IMR-90 (cell line): Measurements from ENCODE around the gene PLXNB1.
"Not testable (repeated sequence)": the region's sequence is repeated elsewhere in the genome, so short reads cannot be mapped to it uniquely, and the experiment has no call there.

Experiments used
- CEBPB ChIP-seq: IDR thresholded peaks from 2 replicates; pipeline ENCODE4 v1.6.1; 2012; ENCODE audit warnings: low read depth, low read length, improper control_type of control experiment
- CTCF ChIP-seq: conservative IDR thresholded peaks from 2 replicates; pipeline ENCODE4 v1.5.1; 2012; ENCODE audit warnings: mild to moderate bottlenecking, low read depth, low read length, improper control_type of control experiment
- MAZ ChIP-seq: IDR thresholded peaks from 2 replicates; pipeline ENCODE4 v1.6.1; 2012; ENCODE audit warnings: low read depth, mild to moderate bottlenecking, low read length, improper control_type of control experiment, moderate library complexity, borderline replicate concordance
- MXI1 ChIP-seq: IDR thresholded peaks from 2 replicates; pipeline ENCODE4 v1.6.1; 2012; ENCODE audit warnings: low read depth, mild to moderate bottlenecking, low read length, moderate library complexity, borderline replicate concordance
- NFE2L2 ChIP-seq: fragments of 150-350 bp; IDR thresholded peaks from 2 replicates; pipeline ENCODE4 v1.6.1; 2016; ENCODE audit warnings: low read depth, mild to moderate bottlenecking, low read length
- POLR2A ChIP-seq: IDR thresholded peaks from 2 replicates; pipeline ENCODE4 v1.6.1; 2012; ENCODE audit warnings: mild to moderate bottlenecking, low read depth, low read length
- RAD21 ChIP-seq: IDR thresholded peaks from 2 replicates; pipeline ENCODE4 v1.6.1; 2012; ENCODE audit warnings: low read length, improper control_type of control experiment
- RFX5 ChIP-seq: IDR thresholded peaks from 2 replicates; pipeline ENCODE4 v1.8.0; 2012; ENCODE audit warnings: low read depth, mild to moderate bottlenecking, low read length, moderate library complexity
- SMC3 ChIP-seq: fragments of 150-350 bp; IDR thresholded peaks from 2 replicates; pipeline ENCODE4 v1.6.1; 2016; ENCODE audit warnings: low read depth, mild to moderate bottlenecking, antibody characterized with exemption, low read length, moderate library complexity
- USF2 ChIP-seq: fragments of 150-350 bp; IDR thresholded peaks from 2 replicates; pipeline ENCODE4 v1.6.1; 2017; ENCODE audit warnings: mild to moderate bottlenecking, antibody characterized with exemption, low read length, low read depth
- TF ChIP-seq, protein P1 (sequence below): fragments of 150-350 bp; IDR thresholded peaks from 2 replicates; pipeline ENCODE4 v1.6.1; 2016; ENCODE audit warnings: low read depth, mild to moderate bottlenecking, low read length, moderate library complexity, borderline replicate concordance

GRCh38 chr3:48461767-48462166, 31.9 kb upstream of the PLXNB1 start:
- TF ChIP-seq POLR2A, SMC3, CTCF, RFX5, USF2, MAZ, RAD21, MXI1, CEBPB, NFE2L2: not testable (repeated sequence)
- TF ChIP-seq, protein P1, sequence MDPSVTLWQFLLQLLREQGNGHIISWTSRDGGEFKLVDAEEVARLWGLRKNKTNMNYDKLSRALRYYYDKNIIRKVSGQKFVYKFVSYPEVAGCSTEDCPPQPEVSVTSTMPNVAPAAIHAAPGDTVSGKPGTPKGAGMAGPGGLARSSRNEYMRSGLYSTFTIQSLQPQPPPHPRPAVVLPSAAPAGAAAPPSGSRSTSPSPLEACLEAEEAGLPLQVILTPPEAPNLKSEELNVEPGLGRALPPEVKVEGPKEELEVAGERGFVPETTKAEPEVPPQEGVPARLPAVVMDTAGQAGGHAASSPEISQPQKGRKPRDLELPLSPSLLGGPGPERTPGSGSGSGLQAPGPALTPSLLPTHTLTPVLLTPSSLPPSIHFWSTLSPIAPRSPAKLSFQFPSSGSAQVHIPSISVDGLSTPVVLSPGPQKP: not testable (repeated sequence)
